Stimulated activated CD4-positive, alpha-beta T cell treated with anti-CD3 and anti-CD28 coated beads, Interleukin-12 subunit alpha, Interleukin-12 subunit beta, amount 100 ng/mL, for 4 hours (primary cell): ENCODE measurements around the gene FABP2.
"Not testable (repeated sequence)": the region's sequence is repeated elsewhere in the genome, so short reads cannot be mapped to it uniquely, and the experiment has no call there.

Experiments used
- DNase-seq: peaks from one replicate; pipeline ENCODE4 v3.0.0-alpha.2; 2020

FABP2 gene

DNA sequence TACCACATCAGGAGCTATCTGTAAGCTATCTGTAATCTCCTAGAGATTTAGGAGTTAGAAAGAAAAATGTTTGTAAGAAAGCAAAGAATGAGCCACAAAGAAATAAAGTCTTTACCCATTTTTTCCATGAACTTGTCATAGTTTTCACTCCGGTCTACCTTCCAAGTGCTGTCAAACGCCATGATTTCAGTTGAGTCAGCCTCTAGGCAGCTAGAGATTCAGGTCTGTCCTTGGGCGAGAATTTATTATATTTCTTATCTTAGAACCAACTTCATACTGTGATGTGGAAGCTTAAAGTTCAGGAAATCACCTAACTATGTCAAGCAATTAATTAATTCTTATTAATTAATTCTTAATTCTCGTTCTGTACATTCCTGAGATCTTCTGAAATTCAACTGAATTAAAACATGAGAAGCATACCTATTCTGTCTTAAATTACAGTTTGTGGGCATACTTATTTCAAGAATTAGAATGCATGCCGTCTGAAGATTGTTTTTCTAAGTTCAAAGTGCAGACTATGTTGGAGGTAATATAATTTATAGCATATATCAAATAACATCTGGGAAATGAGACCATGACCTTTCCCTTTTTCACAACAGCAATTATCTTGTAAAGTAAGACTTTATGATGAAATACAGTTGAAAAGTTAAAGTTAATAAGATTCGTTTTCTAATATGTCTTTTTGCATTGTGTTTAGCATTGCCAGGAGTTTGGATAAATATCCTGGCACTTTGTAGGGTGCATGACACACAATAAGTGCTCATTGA is at the start of gene FABP2:
Gene FABP2, minus strand, starts transcription at position 218 of the 767 bp plus-strand sequence. Its CDS starts 36 bp downstream, at position 182.
- no peak for DNase-seq

DNA sequence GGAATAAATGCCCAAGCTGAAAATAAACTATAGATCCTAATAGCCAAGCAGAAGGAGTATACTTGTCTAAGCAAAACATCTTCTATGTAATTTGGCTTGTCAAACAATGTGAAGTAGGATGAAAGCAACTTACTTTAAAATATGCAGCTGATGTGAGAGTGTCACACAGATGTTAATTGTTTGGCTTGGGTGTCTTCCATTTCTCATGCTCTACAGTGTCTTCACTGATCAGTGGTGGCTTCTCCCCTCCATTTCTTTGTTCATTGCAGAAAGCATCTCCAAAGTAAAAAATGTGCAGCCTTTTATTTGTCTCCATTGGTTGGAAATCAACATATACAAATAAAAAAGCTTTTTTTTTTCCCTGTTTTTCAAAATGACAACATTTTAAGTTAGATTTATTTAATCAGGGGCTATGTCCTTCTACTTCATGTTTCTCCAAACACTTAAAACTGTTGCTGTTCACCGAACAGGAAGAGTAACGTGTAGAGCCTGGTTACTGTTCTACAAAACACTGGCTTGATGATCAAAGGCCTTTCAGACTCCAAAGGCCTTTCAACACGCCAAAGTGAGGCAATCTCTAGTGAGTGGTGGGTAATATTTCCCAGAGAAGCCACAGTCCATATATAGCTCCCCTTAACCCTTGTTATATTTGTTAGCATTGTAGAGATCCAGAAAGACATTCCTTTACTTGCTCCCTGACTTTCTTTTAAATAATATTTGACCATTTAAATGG is 49.2 kb upstream of the FABP2 start:
- DNase-seq: not testable (repeated sequence)

DNA sequence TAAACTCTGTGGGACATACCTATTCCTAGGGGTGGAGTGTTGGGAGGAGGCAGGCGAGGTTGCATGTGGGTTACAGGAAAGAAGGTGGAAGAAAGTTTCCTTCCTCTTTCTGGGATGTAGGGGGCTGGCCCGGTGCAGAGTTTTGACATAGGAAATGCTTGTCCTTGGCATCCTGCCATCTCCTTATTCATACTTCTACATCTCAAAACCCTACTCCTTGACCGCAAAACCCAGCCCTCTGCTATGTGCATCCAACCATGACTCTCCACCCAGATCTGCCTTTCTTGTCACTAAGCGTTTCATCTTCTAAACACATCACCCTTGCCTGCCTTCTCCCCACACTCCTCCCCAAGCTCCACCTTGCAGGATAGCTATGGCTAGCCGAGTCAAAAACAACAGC is 48.5 kb upstream of the FABP2 start:
- DNase-seq: peak; percentile 12

DNA sequence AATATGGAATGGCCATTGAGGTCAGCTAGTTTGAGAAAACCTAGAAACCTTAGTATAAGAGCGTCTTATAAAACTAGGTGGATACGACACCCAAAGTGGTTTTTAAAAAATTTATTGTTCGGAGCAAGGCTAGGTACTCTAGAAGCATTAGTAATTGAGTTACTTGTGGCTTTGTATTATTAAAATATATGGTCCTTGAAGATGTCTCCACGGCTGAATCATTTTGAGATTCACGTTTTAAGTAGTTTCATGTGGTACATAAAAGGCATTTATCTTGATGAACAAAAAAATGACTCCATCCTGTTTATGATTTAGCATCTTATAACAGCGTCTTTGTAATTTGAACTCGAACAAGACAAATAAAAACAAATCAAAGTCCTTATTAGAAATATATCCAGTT is 44.9 kb upstream of the FABP2 start:
- DNase-seq: not testable (repeated sequence)

DNA sequence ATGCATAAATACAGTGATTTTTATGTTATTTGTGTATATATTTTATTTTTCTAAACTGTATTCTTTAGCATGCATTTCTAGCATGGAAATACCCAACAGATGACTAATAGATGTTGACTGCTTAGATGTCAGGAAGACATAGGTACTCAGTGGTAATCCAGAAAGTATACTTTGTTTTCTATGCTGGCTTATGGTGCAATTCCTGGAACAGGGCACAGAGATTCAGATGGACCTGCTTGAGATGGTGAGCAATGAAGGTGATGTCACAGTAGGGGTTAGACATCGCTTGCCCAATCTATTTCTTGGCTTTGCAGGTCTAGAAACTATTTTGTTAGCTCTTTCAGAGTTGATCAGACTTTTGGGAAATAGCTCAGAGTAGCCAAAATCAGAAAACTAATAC is 42.3 kb upstream of the FABP2 start:
- not testable (repeated sequence) for DNase-seq

DNA sequence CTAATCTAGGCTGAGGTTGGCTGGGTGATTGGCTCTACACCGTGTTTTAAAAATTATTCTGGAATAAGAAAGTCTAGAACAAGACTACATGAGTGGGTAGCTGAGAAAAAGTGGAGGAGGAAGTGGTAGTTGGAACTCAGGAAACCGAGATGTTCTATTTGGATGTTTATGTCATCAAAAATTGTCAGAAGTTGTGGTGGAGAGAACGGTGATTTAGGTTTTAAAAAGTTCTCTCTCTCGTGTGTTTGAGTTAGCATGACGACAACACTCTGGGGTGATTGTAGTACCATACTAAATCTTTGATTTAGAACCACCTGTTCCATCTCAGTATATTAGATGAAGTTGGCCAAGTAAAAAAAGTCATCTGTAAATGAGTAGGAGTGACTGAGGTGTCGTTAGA is 41.4 kb upstream of the FABP2 start:
- not testable (repeated sequence) for DNase-seq

DNA sequence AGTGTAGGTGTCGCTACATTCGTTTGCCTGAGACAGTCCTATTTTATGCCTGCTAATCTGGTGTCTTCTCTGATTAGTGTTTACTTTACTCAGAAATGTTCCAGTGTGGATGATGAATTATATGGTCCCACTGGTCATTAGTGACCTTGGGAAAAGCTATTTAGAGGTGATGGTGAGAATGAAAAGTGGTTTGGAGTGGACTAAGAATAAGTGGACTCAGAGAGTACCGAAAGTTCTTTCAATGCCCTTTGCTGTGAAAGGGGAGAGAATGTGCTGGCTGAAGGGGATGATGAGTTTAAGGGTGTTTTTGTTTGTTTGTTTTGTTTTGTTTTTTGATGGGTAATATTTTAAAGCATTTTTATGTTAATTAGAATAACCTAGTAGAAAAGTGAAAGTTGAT is 40.5 kb upstream of the FABP2 start:
- not testable (repeated sequence) for DNase-seq

DNA sequence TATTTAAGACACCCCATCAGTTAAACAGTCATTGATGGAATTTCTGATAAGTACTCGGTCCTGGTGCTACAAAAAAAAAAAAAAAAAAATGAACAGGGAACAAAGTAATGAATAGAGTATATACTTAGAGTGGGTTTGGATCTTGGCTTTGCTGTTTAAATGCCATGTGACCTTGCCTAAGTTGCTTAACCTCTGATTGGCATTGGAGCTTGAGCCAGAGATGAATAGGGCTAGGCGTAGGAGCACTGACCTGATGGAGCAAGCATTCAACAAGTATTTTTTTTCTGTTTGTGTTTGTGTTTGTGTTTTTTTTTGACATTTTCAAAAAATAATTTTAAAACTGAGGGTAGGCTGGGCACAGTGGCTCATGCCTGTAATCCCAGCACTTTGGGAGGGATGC is 37.9 kb upstream of the FABP2 start:
- not testable (repeated sequence) for DNase-seq

DNA sequence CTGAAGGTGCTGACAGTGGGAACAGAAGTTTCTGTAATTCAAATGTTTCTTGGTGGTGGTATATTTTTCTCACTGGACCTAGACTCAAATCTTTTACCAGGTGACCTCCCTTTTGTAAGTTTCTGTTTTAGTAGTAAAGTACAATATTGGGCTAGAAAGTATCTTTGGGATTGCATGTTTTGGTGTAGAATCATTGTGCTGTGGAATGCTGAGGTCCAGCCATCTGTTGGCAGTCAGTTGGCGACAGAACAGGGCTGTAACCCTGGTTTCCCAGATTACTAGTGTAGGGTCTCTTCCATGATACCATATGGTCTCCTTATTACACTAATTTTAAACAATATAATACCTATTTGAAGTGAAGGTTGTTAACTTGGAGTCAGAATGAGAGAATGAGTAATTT is 34.9 kb upstream of the FABP2 start:
- not testable (repeated sequence) for DNase-seq

DNA sequence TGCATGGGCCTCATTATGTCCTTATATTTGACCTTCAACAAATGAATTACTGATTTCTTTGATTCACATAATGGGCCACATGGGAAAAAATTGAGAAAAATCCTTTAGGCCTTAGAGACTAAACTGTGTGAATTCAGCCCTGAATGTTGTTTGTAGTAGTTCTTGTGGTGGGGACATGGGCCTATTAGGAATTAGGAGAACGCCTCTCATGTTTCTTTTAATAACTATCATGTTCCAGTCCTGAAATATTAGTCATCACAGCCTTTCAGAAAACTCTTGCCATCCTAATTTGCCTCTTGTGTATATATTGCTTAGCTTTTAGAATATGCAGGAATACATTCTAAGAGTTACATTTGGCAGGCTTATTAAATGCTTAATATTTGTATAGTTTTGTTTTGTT is 34.1 kb upstream of the FABP2 start:
- not testable (repeated sequence) for DNase-seq

DNA sequence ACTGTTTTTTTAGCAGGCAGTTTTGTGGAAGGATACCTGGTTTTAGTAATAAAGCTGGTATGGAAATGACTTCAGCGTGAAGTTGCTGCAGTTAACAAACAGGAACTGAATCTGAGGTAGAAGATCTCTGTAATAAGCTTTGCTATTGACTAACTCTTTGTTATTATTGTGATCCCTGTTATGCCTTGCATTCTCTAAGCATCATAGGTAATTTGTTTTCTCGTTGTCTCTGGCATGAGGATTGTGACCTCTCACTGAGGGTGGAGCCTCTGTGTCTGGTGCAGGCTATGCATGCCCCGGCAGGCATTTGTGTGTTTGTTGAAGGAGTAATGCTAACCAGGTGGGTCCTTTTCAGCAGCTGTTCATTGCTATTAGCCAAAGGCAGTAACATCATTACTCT is 31.4 kb upstream of the FABP2 start:
- DNase-seq: not testable (repeated sequence)

DNA sequence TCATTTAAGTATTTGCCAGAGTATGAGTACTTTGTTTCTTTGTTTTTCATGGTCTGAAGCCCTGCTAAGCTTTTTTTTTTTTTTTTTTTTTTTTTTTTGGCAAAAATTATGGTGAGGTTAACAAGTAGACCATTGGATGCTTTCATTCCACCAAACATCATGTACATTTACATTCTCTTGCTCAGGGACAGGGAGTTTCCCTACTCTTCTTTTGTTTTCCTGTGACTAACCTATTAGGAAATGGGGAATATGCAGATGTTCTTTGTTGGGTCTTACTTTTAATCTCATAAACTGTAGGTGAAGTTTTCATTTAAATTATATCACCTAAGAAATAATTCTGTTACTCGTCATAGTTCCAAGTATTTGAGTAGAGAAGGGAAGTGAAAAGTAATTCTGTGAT is 26.2 kb upstream of the FABP2 start:
- not testable (repeated sequence) for DNase-seq

DNA sequence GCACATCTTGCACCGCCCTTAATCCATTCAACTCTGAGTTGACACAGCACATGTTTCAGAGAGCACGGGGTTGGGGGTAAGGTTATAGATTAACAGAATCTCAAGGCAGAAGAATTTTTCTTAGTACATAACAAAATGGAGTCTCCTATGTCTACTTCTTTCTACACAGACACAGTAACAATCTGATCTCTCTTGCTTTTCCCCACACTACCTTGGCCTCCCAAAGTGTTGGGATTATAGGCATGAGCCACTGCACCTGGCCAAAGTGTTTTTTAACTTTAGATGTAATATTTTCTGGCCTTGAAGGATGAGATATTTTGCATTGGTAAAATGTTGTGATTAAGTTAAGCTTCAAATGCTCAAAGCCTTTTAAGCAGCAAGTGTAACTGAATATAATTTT is 21.4 kb upstream of the FABP2 start:
- DNase-seq: not testable (repeated sequence)

DNA sequence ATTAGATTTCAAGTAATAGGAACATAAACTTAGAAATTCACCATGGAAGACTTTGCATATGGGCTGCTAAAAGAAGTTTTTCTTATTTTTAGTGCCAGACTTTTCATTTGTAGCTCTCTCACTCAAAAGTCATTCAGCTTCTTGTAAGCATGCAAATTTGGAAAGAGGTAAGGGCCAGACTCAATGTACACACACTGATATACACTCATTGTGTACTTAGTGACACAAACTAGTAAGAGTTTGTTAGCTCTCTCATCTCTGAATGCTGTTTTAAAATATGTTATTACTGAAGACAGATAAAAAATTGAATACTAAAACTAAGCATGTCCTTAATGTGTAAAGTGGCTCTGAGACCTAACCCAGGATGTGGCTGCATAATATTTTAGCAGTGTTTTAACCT is 18.0 kb upstream of the FABP2 start:
- not testable (repeated sequence) for DNase-seq

DNA sequence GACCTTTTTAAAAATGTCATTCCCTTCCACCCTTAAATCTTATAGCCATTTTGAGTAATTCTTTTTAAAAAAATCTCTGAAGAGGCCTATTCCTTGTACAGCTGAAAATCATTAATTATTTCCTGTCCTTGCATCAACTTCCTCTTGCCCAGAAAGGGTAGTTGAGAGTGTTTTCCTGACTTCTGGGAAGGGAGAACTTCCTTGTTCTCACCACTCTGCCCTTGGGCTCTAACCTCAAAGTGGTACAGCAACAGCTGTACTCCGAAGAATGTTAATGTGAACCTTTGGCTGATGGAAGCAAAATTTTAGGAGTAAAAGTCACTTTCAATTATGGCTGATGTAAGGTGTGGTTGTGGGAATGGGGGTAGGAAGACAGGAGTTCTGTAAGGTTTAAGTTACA is 15.1 kb upstream of the FABP2 start:
- DNase-seq: no peak

DNA sequence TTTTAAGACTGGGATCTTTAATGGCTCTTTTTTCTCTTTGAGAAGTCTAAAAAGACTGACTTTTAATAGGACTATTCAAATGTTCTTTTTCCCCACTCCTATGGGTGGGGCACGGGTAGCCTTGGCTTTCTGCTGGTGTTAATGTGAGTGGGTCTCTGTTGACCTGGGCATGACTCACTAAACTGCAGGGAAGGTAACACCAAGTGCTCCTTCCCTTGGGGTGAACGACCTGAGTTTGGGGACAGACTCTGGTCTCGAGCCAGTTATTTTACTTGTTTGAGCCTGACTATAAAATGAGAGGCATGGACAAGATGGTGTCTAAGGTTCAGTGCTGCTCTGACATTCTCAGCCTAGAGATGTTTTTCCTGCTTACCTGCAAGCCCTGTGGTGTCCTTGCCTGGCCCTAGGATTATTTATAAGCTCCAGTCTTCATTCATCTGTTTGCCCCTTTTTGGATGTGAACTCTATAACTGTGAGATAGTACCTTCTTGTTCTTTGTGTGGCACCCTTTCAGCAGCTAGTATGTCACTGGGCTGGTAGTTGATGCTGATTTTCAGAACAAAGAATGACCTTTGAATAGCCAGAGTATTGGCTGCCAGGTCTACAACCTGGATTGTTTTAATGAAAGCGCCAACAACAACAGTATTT is 14.5 kb upstream of the FABP2 start:
- DNase-seq: not testable (repeated sequence)

DNA sequence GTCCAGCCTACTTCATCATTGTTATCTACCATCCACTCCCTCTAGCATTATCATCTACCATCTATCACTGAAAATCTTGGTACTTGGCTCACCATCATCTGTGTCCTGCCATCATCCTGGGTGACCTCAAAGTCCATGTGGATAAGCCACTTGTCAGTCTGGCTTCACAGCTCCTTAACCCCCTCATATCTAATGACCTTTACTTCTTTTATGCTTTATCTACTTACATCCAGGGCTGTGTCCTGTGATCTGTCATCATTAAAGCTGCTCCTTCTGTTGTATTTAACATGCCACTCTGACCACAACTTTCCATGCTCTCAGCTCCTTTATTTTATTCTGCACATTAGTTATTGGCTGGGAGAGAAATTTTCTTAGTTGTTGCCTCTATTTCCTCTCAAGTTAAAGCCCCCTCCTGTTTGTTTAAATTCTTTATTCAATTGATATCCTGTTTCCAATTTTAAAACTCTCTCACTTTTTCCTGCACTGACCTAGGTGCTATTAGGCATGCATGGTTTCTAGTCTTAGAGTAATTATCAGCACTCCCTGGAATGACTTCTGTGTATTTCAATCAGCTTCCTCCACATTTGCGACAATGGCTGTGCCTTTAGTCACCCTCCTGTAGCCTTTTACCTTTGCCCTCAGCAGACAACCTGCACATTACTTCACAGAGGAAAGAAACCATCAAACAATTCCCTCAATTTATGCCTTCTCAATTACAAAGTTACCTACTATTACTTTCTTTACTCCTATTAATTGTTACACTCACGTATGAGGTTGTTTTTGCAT is 8.1 kb upstream of the FABP2 start:
- no peak for DNase-seq

DNA sequence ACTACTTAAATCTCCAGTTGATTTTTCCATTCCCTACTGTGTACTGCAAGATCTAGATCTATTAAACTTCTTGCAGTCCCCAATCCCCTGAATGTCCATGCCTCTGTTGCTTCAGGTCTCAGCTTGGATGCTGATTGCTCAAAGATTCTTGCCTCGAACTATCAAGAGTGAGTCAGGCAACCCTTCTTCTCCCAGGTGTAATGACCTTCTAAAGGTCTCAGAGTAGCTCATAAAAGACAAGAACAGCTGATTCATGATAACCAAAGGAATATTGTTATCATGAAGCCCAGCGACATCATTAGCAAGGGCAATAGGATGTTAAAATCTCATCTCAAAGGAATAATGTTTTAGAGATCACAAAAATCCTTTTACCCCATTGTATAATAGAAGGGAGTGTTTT is 6.8 kb upstream of the FABP2 start:
- no peak for DNase-seq

DNA sequence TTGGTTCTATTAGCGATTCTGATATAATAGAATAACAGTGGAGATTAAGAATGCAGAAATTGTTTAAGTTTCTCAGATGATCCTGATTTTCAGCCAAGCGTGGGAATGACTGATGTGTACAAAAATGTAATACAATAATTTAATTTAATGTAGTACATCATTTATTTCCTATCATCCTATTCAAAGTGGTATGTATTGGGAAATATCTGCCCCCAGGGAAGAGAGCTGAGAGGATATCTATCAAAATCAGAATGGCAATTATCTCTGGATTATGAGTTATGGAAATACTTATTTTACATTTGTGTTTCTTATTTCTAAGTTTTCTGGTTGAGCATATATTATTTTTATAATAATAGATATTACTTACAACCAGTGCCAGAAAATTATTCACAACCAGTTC is 3.9 kb downstream of the FABP2 start:
- no peak for DNase-seq

DNA sequence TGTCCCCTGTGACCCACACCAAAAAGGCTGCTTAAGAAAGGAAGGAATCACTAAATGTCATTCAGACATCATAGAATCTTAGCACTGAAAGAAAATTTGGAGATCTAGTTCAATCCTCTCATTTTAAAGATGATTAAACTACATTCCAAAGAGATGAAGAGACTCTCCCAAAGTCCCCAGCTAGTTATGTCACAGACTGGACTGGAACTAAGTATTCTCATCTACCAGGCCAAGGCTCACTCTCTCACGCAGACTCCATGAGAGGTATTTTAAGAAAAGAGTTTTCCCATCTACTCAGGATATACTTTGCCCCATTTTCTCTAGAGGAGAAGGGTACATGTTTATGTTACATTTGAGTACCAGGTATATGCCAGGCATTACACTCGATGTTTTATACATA is 6.9 kb downstream of the FABP2 start:
- DNase-seq: no peak

DNA sequence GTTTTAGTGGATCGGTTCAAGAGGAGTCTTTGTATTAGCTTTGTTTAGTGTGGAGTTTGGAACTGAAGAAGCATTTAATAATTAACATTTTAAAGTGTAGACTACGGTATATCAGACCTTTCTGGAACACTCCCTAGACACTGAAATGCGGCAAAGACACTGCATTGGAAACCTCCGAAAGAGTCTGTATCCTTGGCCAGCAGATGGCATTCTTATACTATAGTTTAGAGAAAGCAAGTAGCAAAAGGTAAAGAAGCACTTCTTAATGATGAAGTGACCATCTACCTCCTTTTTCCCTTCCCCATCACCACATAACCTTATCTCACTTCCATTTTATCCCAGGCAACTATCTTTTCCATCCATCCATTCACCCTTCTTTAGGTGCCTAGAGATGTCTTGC is 7.6 kb downstream of the FABP2 start:
- DNase-seq: no peak

DNA sequence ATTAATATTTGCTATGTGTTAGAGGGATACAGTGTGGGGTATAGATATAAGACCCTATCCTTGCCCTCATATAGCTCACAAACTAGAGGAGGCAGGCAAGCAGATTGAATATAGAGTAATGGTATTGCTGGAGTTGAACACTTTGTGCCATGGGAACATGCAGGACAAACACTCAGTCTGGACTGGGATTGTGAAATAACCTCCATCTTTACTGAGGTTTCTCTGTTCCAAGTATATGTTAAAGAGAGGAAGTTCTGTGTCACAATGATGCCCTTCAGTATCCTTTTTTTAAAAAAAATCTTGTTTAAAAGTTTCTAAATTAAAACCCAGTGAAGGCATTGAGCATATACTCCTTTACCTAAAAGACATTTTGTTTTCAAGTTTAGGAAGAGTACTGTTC is 8.7 kb downstream of the FABP2 start:
- no peak for DNase-seq

DNA sequence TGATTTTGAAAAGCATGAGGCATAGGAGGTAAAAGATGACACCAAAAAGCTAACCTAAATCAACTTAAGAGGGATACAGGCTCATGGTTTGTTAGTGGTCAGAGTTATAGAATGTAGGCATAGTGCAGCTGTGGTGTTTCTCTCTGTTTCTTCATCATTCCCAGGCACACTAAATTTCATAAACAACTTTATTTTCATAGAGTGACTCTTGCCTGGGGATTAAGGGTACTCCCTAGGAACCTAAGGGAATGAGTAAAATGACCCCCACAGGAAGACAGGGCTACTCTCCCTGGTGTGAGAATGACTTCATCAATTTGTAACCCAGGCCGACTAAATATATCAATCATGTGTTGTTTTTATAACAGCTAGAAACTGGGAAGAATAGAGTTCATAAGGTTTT is 11.1 kb downstream of the FABP2 start:
- DNase-seq: no peak
